Ascending aorta (tissue), 2 donors: ENCODE data around the gene HRAS. TPM values are rescaled to one million over a fixed set of nuclear protein-coding genes. Genes with fewer than 3 reads are reported as not detected.

Experiments
- DNase-seq, 2 donors: peaks; one replicate each; pipeline ENCODE4 v3.0.0-alpha.2; 2019; ENCODE audit warnings: low spot score in 2 of 2
- H3K27ac ChIP-seq, 2 donors: fragments of 200-600 bp; sonication (generic); one replicate each; pipeline ENCODE4 v1.5.1; 2016 to 2017; ENCODE audit warnings: mild to moderate bottlenecking in 1 of 2
- H3K27me3 ChIP-seq: fragments of 200-600 bp; sonication (generic); one replicate; pipeline ENCODE4 v1.5.1; 2017
- H3K36me3 ChIP-seq, 2 donors: fragments of 200-600 bp; sonication (generic); one replicate each; pipeline ENCODE4 v1.5.1; 2016
- H3K4me1 ChIP-seq, 2 donors: fragments of 200-600 bp; sonication (generic); one replicate each; pipeline ENCODE4 v1.5.1; 2016 to 2017; ENCODE audit warnings: mild to moderate bottlenecking in 1 of 2
- H3K4me3 ChIP-seq, 2 donors: fragments of 200-600 bp; sonication (generic); one replicate each; pipeline ENCODE4 v1.5.1; 2016 to 2017; ENCODE audit warnings: mild to moderate bottlenecking in 1 of 2
- H3K9me3 ChIP-seq, 2 donors: fragments of 200-600 bp; sonication (generic); one replicate each; pipeline ENCODE4 v1.5.1; 2016
- CTCF ChIP-seq, 3 experiments: fragments of 200-600 bp in 2 of 3; fragments of 450-650 bp in 1 of 3; sonication (generic) in 2 of 3; IDR thresholded peaks; one replicate each; pipeline ENCODE4 v1.5.1; 2016 to 2019; ENCODE audit warnings: antibody characterized with exemption in 3 of 3, mild to moderate bottlenecking in 1 of 3, moderate library complexity in 1 of 3
- intact Hi-C: fragments of 100-400 bp; cut with DNase I; formaldehyde crosslinking; loops from one replicate; pipeline ENCODE4 v1.15.1; 2023
- total RNA-seq: library from RNA; depleted of rRNA; stranded (reverse); fragments of >200 nt; gene quantifications from one replicate; pipeline ENCODE4 v1.1.0, GENCODE V29; 2016

HRAS gene
- total RNA-seq, 1 donor from 2014 or later = 21.6 TPM

GRCh38 chr11:534396-535209 lies 773 bp downstream of the HRAS start:
- Histone ChIP-seq H3K27ac (peak overlapping the region; percentile 3 to 34), H3K9me3 (no peaks in the 10 kb centered on the region), H3K36me3 (peaks cover 23 to 27% of the 10 kb centered on the region in 2 donors), H3K4me3 (peak overlapping the region; percentile 92 to 94), H3K27me3 (no peaks in the 10 kb centered on the region), H3K4me1 (peaks cover 13 to 26% of the 10 kb centered on the region in 2 donors)
- intact Hi-C loops = loop anchor here (1.0 to 2.0 kb wide), 4 partner anchors 26 to 42 kb away; partner anchors contain the start of genes LMNTD2, PHRF1, RASSF7 and RNH1
- TF ChIP-seq CTCF (IDR thresholded peaks at IDR 0.05) = no peak
- DNase-seq = no peak

- no peaks in the 10 kb centered on the region for H3K27me3 ChIP-seq
- H3K36me3 ChIP-seq = peaks cover 23 to 27% of the 10 kb centered on the region in 2 donors
- H3K9me3 ChIP-seq = no peaks in the 10 kb centered on the region
- H3K4me1 ChIP-seq = peaks cover 13 to 26% of the 10 kb centered on the region in 2 donors
- no peak for DNase-seq
- no peak overlapping the region for H3K27ac ChIP-seq
- H3K4me3 ChIP-seq = peak overlapping the region; percentile 92 to 94
- intact Hi-C loops = loop anchor here (2.0 kb wide), 1 partner anchor 35 kb away; no protein-coding TSS in a partner anchor
- TF ChIP-seq CTCF (IDR thresholded peaks at IDR 0.05) = no peak
These were observed 1.6 kb downstream of the HRAS start for GRCh38 chr11:533586-534395.

GRCh38 chr11:532986-533585 lies 2.3 kb downstream of the HRAS start:
- H3K4me1 ChIP-seq = peaks cover 13 to 26% of the 10 kb centered on the region in 2 donors
- no peak for TF ChIP-seq CTCF (IDR thresholded peaks at IDR 0.05)
- H3K27me3 ChIP-seq = no peaks in the 10 kb centered on the region
- peaks cover 23 to 27% of the 10 kb centered on the region in 2 donors for H3K36me3 ChIP-seq
- DNase-seq = no peak
- H3K9me3 ChIP-seq = no peaks in the 10 kb centered on the region
- no peak overlapping the region for H3K27ac ChIP-seq
- H3K4me3 ChIP-seq = no peak overlapping the region
- intact Hi-C loops = no loop called here

GRCh38 chr11:532527-532985 lies 2.8 kb downstream of the HRAS start:
- Histone ChIP-seq H3K36me3 (peaks cover 23 to 27% of the 10 kb centered on the region in 2 donors), H3K9me3 (no peaks in the 10 kb centered on the region), H3K27me3 (no peaks in the 10 kb centered on the region), H3K27ac (no peak overlapping the region), H3K4me1 (peaks cover 13 to 26% of the 10 kb centered on the region in 2 donors), H3K4me3 (no peak overlapping the region)
- TF ChIP-seq CTCF (IDR thresholded peaks at IDR 0.05) = no peak
- intact Hi-C loops = no loop called here
- no peak for DNase-seq

GRCh38 chr11:531919-532526 lies 3.4 kb downstream of the HRAS start:
- no peak for TF ChIP-seq CTCF (IDR thresholded peaks at IDR 0.05)
- H3K27ac ChIP-seq = no peak overlapping the region
- intact Hi-C loops = no loop called here
- H3K36me3 ChIP-seq = peaks cover 23 to 27% of the 10 kb centered on the region in 2 donors
- H3K27me3 ChIP-seq = no peaks in the 10 kb centered on the region
- DNase-seq = no peak
- no peaks in the 10 kb centered on the region for H3K9me3 ChIP-seq
- no peak overlapping the region for H3K4me3 ChIP-seq
- peaks cover 13 to 21% of the 10 kb centered on the region in 2 donors for H3K4me1 ChIP-seq
